Gastroesophageal sphincter (tissue), 3 donors: ENCODE data around the gene EIF6.

Experiments used
- POLR2AphosphoS5 ChIP-seq: sonication (generic); formaldehyde crosslinking; IDR thresholded peaks from one replicate; pipeline ENCODE4 v1.6.1; 2017; ENCODE audit warnings: antibody characterized with exemption
- TF ChIP-seq, protein P1 (sequence below), 4 experiments: fragments of 200-600 bp in 2 of 4; fragments of 450-650 bp in 2 of 4; sonication (generic) in 1 of 4; IDR thresholded peaks; one replicate each; pipeline ENCODE4 v1.5.1; 2017 to 2019; ENCODE audit warnings: antibody characterized with exemption in 4 of 4, mild to moderate bottlenecking in 2 of 4, moderate library complexity in 2 of 4

DNA sequence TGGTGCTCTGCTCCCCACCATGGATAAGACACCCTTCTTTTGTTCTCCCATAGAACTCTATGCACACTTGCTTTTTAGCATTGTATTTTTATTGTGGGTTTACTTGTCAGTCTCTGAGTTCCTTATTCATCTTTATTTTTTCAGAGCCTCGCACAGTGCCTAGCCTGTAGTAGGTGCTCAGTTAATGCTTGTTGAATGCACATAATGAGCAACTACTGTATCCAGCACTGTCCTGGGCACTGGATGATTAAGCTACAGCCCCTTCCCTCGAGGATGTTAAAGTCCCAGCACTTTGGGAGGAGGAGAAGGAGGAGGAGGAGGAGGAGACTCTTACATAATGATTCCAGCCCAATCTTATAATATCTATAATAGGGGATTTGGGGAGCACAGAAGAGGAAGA lies 41.3 kb downstream of the EIF6 start:
- TF ChIP-seq, protein P1, sequence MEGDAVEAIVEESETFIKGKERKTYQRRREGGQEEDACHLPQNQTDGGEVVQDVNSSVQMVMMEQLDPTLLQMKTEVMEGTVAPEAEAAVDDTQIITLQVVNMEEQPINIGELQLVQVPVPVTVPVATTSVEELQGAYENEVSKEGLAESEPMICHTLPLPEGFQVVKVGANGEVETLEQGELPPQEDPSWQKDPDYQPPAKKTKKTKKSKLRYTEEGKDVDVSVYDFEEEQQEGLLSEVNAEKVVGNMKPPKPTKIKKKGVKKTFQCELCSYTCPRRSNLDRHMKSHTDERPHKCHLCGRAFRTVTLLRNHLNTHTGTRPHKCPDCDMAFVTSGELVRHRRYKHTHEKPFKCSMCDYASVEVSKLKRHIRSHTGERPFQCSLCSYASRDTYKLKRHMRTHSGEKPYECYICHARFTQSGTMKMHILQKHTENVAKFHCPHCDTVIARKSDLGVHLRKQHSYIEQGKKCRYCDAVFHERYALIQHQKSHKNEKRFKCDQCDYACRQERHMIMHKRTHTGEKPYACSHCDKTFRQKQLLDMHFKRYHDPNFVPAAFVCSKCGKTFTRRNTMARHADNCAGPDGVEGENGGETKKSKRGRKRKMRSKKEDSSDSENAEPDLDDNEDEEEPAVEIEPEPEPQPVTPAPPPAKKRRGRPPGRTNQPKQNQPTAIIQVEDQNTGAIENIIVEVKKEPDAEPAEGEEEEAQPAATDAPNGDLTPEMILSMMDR (IDR thresholded peaks at IDR 0.05) = no peak
- no peak for TF ChIP-seq POLR2AphosphoS5
